Mesenchymal stem cell (in vitro differentiated cells and primary cell): ENCODE results near the gene FADS6.
A peak's percentile ranks its signal among the peaks of the same experiment; 100 is the strongest.

ENCODE experiments used
- DNase-seq: peaks from one replicate; pipeline ENCODE4 v3.0.0-alpha.2; 2013
- H2AFZ ChIP-seq: one replicate; pipeline ENCODE4 v1.6.1; 2013; ENCODE audit warnings: low read depth, mild to moderate bottlenecking, control low read depth, inconsistent platforms, low read length, moderate library complexity
- H2AK5ac ChIP-seq: 2 replicates; pipeline ENCODE4 v1.6.1; 2013; ENCODE audit warnings: low read length, moderate library complexity, mild to moderate bottlenecking, inconsistent platforms; ENCODE audit not compliant: severe bottlenecking
- H2BK120ac ChIP-seq: one replicate; pipeline ENCODE4 v1.6.1; 2013; ENCODE audit warnings: low read depth, mild to moderate bottlenecking, inconsistent platforms, low read length, moderate library complexity
- H2BK12ac ChIP-seq, 2 experiments: one replicate each; pipeline ENCODE4 v1.6.1; 2013; ENCODE audit warnings: inconsistent platforms in 2 of 2, low read length in 2 of 2, mild to moderate bottlenecking in 2 of 2, moderate library complexity in 2 of 2, control low read depth in 1 of 2
- H2BK15ac ChIP-seq: one replicate; pipeline ENCODE4 v1.6.1; 2013; ENCODE audit warnings: mild to moderate bottlenecking, low read depth, inconsistent platforms; ENCODE audit not compliant: poor library complexity, severe bottlenecking
- H2BK5ac ChIP-seq: 2 replicates; pipeline ENCODE4 v1.6.1; 2013; ENCODE audit warnings: low read depth, mild to moderate bottlenecking, low read length, control low read depth, inconsistent platforms; ENCODE audit not compliant: poor library complexity, severe bottlenecking
- H3K14ac ChIP-seq, 2 experiments: one replicate each; pipeline ENCODE4 v1.6.1; 2013; ENCODE audit warnings: inconsistent platforms in 2 of 2, low read length in 2 of 2, control low read depth in 1 of 2, mild to moderate bottlenecking in 1 of 2, moderate library complexity in 1 of 2
- H3K18ac ChIP-seq, 2 experiments: one replicate each; pipeline ENCODE4 v1.6.1; 2013; ENCODE audit warnings: inconsistent platforms in 2 of 2, low read length in 2 of 2, control low read depth in 1 of 2, low read depth in 1 of 2, mild to moderate bottlenecking in 1 of 2
- H3K23ac ChIP-seq, 2 experiments: one replicate each; pipeline ENCODE4 v1.6.1; 2013; ENCODE audit warnings: inconsistent platforms in 2 of 2, low read length in 2 of 2, mild to moderate bottlenecking in 2 of 2, moderate library complexity in 2 of 2, control low read depth in 1 of 2
- H3K27ac ChIP-seq: 2 replicates; pipeline ENCODE4 v1.5.1; 2013; ENCODE audit warnings: mild to moderate bottlenecking, moderate library complexity, low read length, control low read depth, inconsistent platforms; ENCODE audit not compliant: poor library complexity, severe bottlenecking
- H3K27me3 ChIP-seq, 2 experiments: 2 replicates each; pipeline versions ENCODE4 v1.6.1 to v1.7.0; 2013; ENCODE audit warnings: low read length in 2 of 2, mild to moderate bottlenecking in 2 of 2, moderate library complexity in 2 of 2, control low read depth in 1 of 2, inconsistent platforms in 1 of 2; ENCODE audit not compliant: control insufficient read depth in 1 of 2, insufficient read depth in 1 of 2
- H3K36me3 ChIP-seq, 2 experiments: 2 replicates each; pipeline versions ENCODE4 v1.6.1 to v1.7.0; 2013; ENCODE audit warnings: low read length in 2 of 2, control low read depth in 1 of 2, inconsistent platforms in 1 of 2, low read depth in 1 of 2, mild to moderate bottlenecking in 1 of 2; ENCODE audit not compliant: insufficient read depth in 2 of 2, control insufficient read depth in 1 of 2
- H3K4ac ChIP-seq, 2 experiments: one replicate each; pipeline ENCODE4 v1.6.1; 2013; ENCODE audit warnings: inconsistent platforms in 2 of 2, low read length in 2 of 2, mild to moderate bottlenecking in 2 of 2, moderate library complexity in 2 of 2, control low read depth in 1 of 2, low read depth in 1 of 2
- H3K4me1 ChIP-seq: 2 replicates; pipeline ENCODE4 v1.6.1; 2013; ENCODE audit warnings: low read depth, low read length, control low read depth; ENCODE audit not compliant: control insufficient read depth, insufficient read depth
- H3K4me2 ChIP-seq: 2 replicates; pipeline ENCODE4 v1.6.1; 2013; ENCODE audit warnings: low read length, mild to moderate bottlenecking, inconsistent platforms; ENCODE audit not compliant: poor library complexity, severe bottlenecking
- H3K4me3 ChIP-seq, 2 experiments: 2 replicates each; pipeline versions ENCODE4 v1.5.1 to v1.7.0; 2013; ENCODE audit warnings: low read length in 2 of 2, mild to moderate bottlenecking in 2 of 2, control low read depth in 1 of 2, low read depth in 1 of 2; ENCODE audit not compliant: insufficient read depth in 1 of 2
- H3K79me1 ChIP-seq: replicated peaks from 2 replicates; pipeline ENCODE4 v1.6.1; 2013; ENCODE audit warnings: mild to moderate bottlenecking, control low read depth, low read length, inconsistent platforms; ENCODE audit not compliant: poor library complexity, severe bottlenecking
- H3K9ac ChIP-seq: 2 replicates; pipeline ENCODE4 v1.7.0; 2013; ENCODE audit warnings: mild to moderate bottlenecking, low read length, moderate library complexity
- H3K9me3 ChIP-seq: 2 replicates; pipeline ENCODE4 v1.7.0; 2013; ENCODE audit warnings: mild to moderate bottlenecking, low read length; ENCODE audit not compliant: control insufficient read depth
- H4K8ac ChIP-seq: one replicate; pipeline ENCODE4 v1.6.1; 2013; ENCODE audit warnings: inconsistent platforms, mild to moderate bottlenecking, low read length, moderate library complexity
- H4K91ac ChIP-seq: one replicate; pipeline ENCODE4 v1.6.1; 2013; ENCODE audit warnings: mild to moderate bottlenecking, low read length, inconsistent platforms
- WGBS: methylation state at CpG from one replicate; pipeline ENCODE4 v1.1.7; 2013; ENCODE audit warnings: mixed read lengths; 5-methylcytosine and 5-hydroxymethylcytosine counted together

FADS6 gene

DNA sequence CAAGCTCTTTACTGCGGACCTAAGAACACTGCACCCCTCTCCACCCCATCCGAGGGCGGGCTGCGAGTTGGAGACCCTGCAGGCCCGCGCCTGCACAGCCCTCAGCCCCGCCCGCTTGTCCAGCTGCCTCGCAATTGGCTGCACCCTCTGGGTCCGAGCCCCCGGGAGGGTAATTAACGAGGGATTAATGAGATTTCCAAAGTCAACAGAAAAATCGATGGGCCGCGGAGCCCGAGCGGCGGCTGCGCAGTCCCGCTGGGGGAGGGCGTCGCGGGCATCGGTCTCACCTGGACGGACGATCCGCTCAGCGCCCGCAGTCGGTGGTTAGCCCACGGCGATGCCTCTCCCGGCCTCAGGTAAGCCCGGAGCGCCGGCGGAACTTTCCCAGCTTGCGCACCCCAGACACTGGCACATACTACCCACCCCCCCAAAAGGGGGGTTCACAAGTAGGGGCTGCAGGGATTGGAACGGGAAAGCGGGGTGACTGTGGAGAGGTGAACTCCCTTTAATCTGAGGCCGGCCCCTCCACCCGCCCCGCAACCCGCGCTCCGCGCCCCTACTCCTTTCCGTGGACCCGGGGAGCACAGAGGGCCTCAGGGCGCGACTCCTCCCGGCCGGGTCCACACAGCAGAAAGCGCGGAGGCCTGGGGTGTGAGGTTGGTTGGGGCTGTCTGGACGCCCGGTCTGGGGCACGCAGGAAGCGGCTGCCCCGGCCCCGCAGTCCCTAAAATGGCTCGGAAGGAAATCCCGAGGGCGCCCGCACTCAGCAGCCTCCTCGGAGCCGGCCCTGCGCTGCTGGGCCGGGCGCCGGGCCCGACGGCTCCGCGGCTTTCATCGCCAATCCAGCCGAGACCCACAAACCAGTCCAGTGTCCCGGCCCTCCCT is 42.4 kb upstream of the FADS6 start, which contains the start of gene OTOP3:
Gene OTOP3, plus strand, starts transcription at position 314 of the 885 bp plus-strand sequence. Its CDS starts 24 bp downstream, at position 338.
- H3K79me1 ChIP-seq = no peaks in the 10 kb centered on the region
- no peak for DNase-seq
- no peak within 1 kb of the TSS for H4K8ac ChIP-seq
- H2AFZ ChIP-seq = no peak within 1 kb of the TSS
- peak within 1 kb of the TSS in 1 of 2 experiments; percentile 70 for H3K23ac ChIP-seq
- no peak within 1 kb of the TSS for H4K91ac ChIP-seq
- no peak within 1 kb of the TSS for H3K4ac ChIP-seq
- no peak within 1 kb of the TSS for H2BK5ac ChIP-seq
- H2BK12ac ChIP-seq = no peak within 1 kb of the TSS
- H3K14ac ChIP-seq = no peak within 1 kb of the TSS
- no peak within 1 kb of the TSS for H3K27ac ChIP-seq
- H2BK15ac ChIP-seq = no peak within 1 kb of the TSS
- H3K36me3 ChIP-seq = no peaks in the 10 kb centered on the region
- H3K4me1 ChIP-seq = peaks cover 6% of the 10 kb centered on the region
- H2BK120ac ChIP-seq = no peak within 1 kb of the TSS
- H3K27me3 ChIP-seq = peaks cover 86 to 94% of the 10 kb centered on the region in 2 experiments
- H3K18ac ChIP-seq = no peak within 1 kb of the TSS
- no peak within 1 kb of the TSS for H3K9ac ChIP-seq
- no peak within 1 kb of the TSS for H2AK5ac ChIP-seq
- H3K4me3 ChIP-seq = no peak within 1 kb of the TSS
- WGBS = 10% methylated on average over 73 of the region's 78 CpGs
- H3K4me2 ChIP-seq = no peak within 1 kb of the TSS
- no peaks in the 10 kb centered on the region for H3K9me3 ChIP-seq

DNA sequence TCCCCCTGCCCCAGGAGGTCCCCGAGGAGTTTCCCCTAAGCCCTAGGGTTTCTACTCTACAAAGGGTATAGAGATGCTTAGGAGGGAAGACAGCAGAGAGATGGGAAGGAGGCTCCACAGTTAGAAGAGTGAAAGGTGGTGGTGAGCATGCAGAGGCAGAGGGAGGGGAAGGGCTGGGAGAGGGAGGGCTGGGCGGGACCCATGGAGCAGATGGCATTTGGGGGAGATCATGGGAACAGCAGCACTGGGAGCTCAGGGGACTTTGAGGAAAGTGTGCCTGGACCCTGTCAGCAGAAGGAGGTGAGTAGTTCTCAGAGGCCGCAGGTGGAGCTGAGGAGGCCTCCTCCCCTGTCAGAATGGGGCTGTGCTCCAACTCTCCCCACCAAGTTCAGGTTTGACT is 41.6 kb upstream of the FADS6 start:
- Histone ChIP-seq H3K9me3 (no peaks in the 10 kb centered on the region), H3K4ac (no peak overlapping the region), H2BK15ac (no peak overlapping the region), H3K18ac (no peak overlapping the region), H3K23ac (no peak overlapping the region), H3K36me3 (no peaks in the 10 kb centered on the region), H3K27ac (no peak overlapping the region), H4K8ac (no peak overlapping the region), H3K4me2 (no peak overlapping the region), H4K91ac (no peak overlapping the region), H3K27me3 (peaks cover 80 to 94% of the 10 kb centered on the region in 2 experiments), H2BK120ac (no peak overlapping the region), H3K4me1 (peaks cover 6% of the 10 kb centered on the region), H2AK5ac (no peak overlapping the region), H3K14ac (no peak overlapping the region), H2BK5ac (no peak overlapping the region), H3K9ac (no peak overlapping the region), H2BK12ac (no peak overlapping the region), H2AFZ (no peak overlapping the region), H3K79me1 (no peaks in the 10 kb centered on the region), H3K4me3 (no peak overlapping the region)
- WGBS = 67% methylated on average over 2 of the region's 3 CpGs
- DNase-seq = no peak

DNA sequence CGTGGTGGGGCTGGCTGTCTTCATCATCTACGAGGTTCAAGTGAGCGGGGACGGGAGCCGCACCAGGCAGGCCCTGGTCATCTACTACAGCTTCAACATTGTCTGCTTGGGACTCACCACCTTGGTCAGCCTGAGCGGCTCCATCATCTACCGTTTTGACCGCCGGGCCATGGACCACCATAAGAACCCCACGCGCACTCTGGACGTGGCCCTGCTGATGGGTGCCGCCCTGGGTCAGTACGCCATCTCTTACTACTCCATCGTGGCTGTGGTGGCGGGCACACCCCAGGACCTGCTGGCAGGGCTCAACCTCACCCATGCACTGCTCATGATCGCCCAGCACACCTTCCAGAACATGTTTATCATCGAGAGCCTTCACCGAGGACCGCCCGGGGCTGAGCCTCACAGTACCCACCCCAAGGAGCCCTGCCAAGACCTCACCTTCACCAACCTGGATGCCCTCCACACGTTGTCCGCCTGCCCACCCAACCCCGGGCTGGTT is 37.2 kb upstream of the FADS6 start:
- H2BK120ac ChIP-seq = no peak overlapping the region
- H2BK5ac ChIP-seq = no peak overlapping the region
- H2AFZ ChIP-seq = no peak overlapping the region
- no peak overlapping the region for H3K9ac ChIP-seq
- no peak overlapping the region for H4K91ac ChIP-seq
- no peak overlapping the region for H3K4me3 ChIP-seq
- H3K14ac ChIP-seq = no peak overlapping the region
- no peak overlapping the region for H4K8ac ChIP-seq
- no peak overlapping the region for H3K27ac ChIP-seq
- no peak overlapping the region for H2BK15ac ChIP-seq
- H3K79me1 ChIP-seq = no peaks in the 10 kb centered on the region
- H3K36me3 ChIP-seq = no peaks in the 10 kb centered on the region
- H3K4me1 ChIP-seq = peaks cover 3% of the 10 kb centered on the region
- 90% methylated on average over 24 of the region's 24 CpGs for WGBS
- no peak overlapping the region for H3K18ac ChIP-seq
- H3K23ac ChIP-seq = no peak overlapping the region
- H2BK12ac ChIP-seq = no peak overlapping the region
- peaks cover 73 to 85% of the 10 kb centered on the region in 2 experiments for H3K27me3 ChIP-seq
- H3K4ac ChIP-seq = no peak overlapping the region
- H3K9me3 ChIP-seq = no peaks in the 10 kb centered on the region
- no peak overlapping the region for H3K4me2 ChIP-seq
- DNase-seq = no peak
- H2AK5ac ChIP-seq = no peak overlapping the region

DNA sequence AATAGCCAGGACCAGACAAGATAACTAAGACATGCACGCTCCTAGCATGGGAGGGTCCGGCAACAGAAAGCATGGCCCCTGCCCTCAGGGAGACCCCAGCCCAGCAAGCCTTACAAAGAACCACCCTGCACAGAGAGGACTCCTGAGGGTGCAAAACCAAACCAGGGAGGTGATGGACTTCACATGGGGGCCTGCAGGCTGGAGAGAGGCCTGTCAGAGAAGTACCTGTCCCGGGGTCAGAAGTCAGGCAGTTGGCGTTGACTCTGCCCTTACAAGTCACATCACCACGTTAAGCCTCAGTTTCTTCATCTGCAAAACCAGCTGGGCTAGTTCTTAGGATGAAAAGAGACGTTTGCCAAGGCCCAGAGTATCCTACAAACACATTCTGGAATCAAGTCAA is 35.4 kb upstream of the FADS6 start:
- Histone ChIP-seq H3K4ac (no peak overlapping the region), H3K79me1 (no peaks in the 10 kb centered on the region), H3K4me3 (no peak overlapping the region), H2AFZ (no peak overlapping the region), H3K18ac (no peak overlapping the region), H3K27me3 (peaks cover 75 to 86% of the 10 kb centered on the region in 2 experiments), H2BK15ac (no peak overlapping the region), H2BK120ac (no peak overlapping the region), H3K9ac (no peak overlapping the region), H3K36me3 (no peaks in the 10 kb centered on the region), H3K14ac (no peak overlapping the region), H2AK5ac (no peak overlapping the region), H4K8ac (no peak overlapping the region), H3K23ac (no peak overlapping the region), H3K4me1 (peaks cover 4% of the 10 kb centered on the region), H2BK12ac (no peak overlapping the region), H2BK5ac (no peak overlapping the region), H3K4me2 (no peak overlapping the region), H4K91ac (no peak overlapping the region), H3K27ac (no peak overlapping the region), H3K9me3 (no peaks in the 10 kb centered on the region)
- 75% methylated on average over 6 of the region's 6 CpGs for WGBS
- no peak for DNase-seq
